RPMI7951 (cell line): ENCODE results near the gene FAM135A. TPM values are rescaled to one million over a fixed set of nuclear protein-coding genes. Genes with fewer than 3 reads are reported as not detected.

Source experiments
- total RNA-seq: library from RNA; depleted of rRNA; stranded (reverse); fragments of >200 nt; shearing (Covaris generic); gene quantifications from 2 replicates; pipeline ENCODE4 v1.2.3, GENCODE V29; 2014; rRNA removed

FAM135A gene
- total RNA-seq, 1 experiment from 2014 or later: 10.3 TPM

Other genes with a start within 250 kb of the FAM135A start
- gene COL9A1, start 110.4 kb upstream of the FAM135A start, total RNA-seq: not detected in 2 replicates
- 10.5 and 12.4 TPM in 2 replicates for gene SDHAF4, start 153.4 kb downstream of the FAM135A start, total RNA-seq